SU-DHL-6 (cell line): ENCODE measurements around the gene CSTF2.

Source experiments
- H2AFZ ChIP-seq: fragments of 200-600 bp; sonication (generic); 2 replicates; pipeline ENCODE4 v1.6.1; 2014; ENCODE audit warnings: low read depth, mild to moderate bottlenecking, moderate library complexity, mixed read lengths, antibody characterized with exemption, low read length; ENCODE audit not compliant: severe bottlenecking
- H3F3A ChIP-seq: fragments of 200-600 bp; shearing (Covaris generic); 2 replicates; pipeline ENCODE4 v1.6.0; 2016; ENCODE audit warnings: antibody characterized with exemption, mild to moderate bottlenecking; ENCODE audit not compliant: insufficient read depth
- H3K27ac ChIP-seq: fragments of 200-600 bp; sonication (generic); 2 replicates; pipeline ENCODE4 v1.5.1; 2016; ENCODE audit warnings: low read depth, mild to moderate bottlenecking, low read length, moderate library complexity, mixed read lengths
- H3K27me3 ChIP-seq: fragments of 200-600 bp; sonication (generic), shearing (Covaris generic); 2 replicates; pipeline ENCODE4 v1.6.0; 2014; ENCODE audit warnings: mild to moderate bottlenecking, low read length
- H3K36me3 ChIP-seq: fragments of 200-600 bp; sonication (generic); 2 replicates; pipeline ENCODE4 v1.6.1; 2014; ENCODE audit warnings: mild to moderate bottlenecking, low read length, mixed read lengths
- H3K4me2 ChIP-seq: fragments of 300-600, 200-600 bp; shearing (Covaris generic), sonication (generic); 2 replicates; pipeline ENCODE4 v1.6.0; 2014; ENCODE audit warnings: low read length, low read depth, mild to moderate bottlenecking; ENCODE audit not compliant: poor library complexity, severe bottlenecking
- H3K4me3 ChIP-seq: fragments of 200-600 bp; sonication (generic); 2 replicates; pipeline ENCODE4 v1.5.1; 2014; ENCODE audit warnings: antibody characterized with exemption, low read length, mild to moderate bottlenecking, mixed read lengths; ENCODE audit not compliant: insufficient read depth, poor library complexity, severe bottlenecking
- H3K79me2 ChIP-seq: fragments of 200-600 bp; sonication (generic); 2 replicates; pipeline ENCODE4 v1.6.1; 2014; ENCODE audit warnings: mild to moderate bottlenecking, low read length, moderate library complexity; ENCODE audit not compliant: insufficient read depth
- H3K9ac ChIP-seq: fragments of 200-600 bp; sonication (generic); 2 replicates; pipeline ENCODE4 v1.7.0; 2014; ENCODE audit warnings: mild to moderate bottlenecking, low read length
- H3K9me2 ChIP-seq: fragments of 200-600 bp; sonication (generic); replicated peaks from 2 replicates; pipeline ENCODE4 v1.6.1; 2014; ENCODE audit warnings: low read length; ENCODE audit not compliant: insufficient read depth
- H3K9me3 ChIP-seq: fragments of 200-600 bp; sonication (generic); 2 replicates; pipeline ENCODE4 v1.6.1; 2014; ENCODE audit warnings: low read length, mixed read lengths; ENCODE audit not compliant: insufficient read depth
- H4K20me1 ChIP-seq: fragments of 200-600 bp; sonication (generic); 2 replicates; pipeline ENCODE4 v1.6.1; 2014; ENCODE audit warnings: low read depth, mild to moderate bottlenecking, antibody characterized with exemption, low read length, moderate library complexity, mixed read lengths
- EZH2phosphoT487 ChIP-seq: fragments of 200-600 bp; sonication (generic), shearing (Covaris generic); conservative IDR thresholded peaks from 2 replicates; pipeline ENCODE4 v1.6.1; 2018; ENCODE audit warnings: mild to moderate bottlenecking, antibody characterized with exemption, low read length, moderate library complexity, mixed read lengths
- TF ChIP-seq, protein P1 (sequence below): fragments of 200-600 bp; sonication (generic); IDR thresholded peaks from one replicate; pipeline ENCODE4 v1.5.1; 2017; ENCODE audit warnings: antibody characterized with exemption, mild to moderate bottlenecking, low read length, moderate library complexity; ENCODE audit not compliant: insufficient read depth, poor library complexity, severe bottlenecking

CSTF2 gene

DNA sequence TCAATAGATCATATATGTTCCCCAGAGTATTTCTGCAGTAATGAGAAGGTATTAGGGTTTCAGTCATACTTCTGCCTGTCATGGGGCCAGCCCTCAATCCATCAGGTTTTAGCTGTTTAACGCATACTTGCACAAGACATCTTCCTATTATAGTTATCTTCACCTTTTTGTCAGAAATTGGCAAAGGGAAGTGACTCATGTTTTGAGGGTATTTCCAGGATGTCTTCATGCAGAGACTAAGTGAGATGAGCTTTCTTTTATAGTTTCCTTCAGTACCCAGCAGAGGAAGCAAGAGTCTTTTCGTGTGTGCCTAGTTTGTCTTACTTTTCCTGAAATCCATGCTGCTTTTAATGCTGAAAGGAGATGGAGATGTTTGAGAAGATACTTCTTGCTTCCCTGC lies 9.5 kb downstream of the CSTF2 start:
- Histone ChIP-seq H3K27ac (no peak overlapping the region), H3K79me2 (no peaks in the 10 kb centered on the region), H3K27me3 (no peaks in the 10 kb centered on the region), H3K36me3 (no peaks in the 10 kb centered on the region; the same call in 1 of the 2 replicates), H3K9ac (no peak overlapping the region), H4K20me1 (no peaks in the 10 kb centered on the region), H2AFZ (no peak overlapping the region), H3K9me3 (no peaks in the 10 kb centered on the region), H3F3A (no peaks in the 10 kb centered on the region), H3K4me3 (no peak overlapping the region), H3K9me2 (no peaks in the 10 kb centered on the region), H3K4me2 (no peak overlapping the region)
- no peak for TF ChIP-seq EZH2phosphoT487
- TF ChIP-seq, protein P1, sequence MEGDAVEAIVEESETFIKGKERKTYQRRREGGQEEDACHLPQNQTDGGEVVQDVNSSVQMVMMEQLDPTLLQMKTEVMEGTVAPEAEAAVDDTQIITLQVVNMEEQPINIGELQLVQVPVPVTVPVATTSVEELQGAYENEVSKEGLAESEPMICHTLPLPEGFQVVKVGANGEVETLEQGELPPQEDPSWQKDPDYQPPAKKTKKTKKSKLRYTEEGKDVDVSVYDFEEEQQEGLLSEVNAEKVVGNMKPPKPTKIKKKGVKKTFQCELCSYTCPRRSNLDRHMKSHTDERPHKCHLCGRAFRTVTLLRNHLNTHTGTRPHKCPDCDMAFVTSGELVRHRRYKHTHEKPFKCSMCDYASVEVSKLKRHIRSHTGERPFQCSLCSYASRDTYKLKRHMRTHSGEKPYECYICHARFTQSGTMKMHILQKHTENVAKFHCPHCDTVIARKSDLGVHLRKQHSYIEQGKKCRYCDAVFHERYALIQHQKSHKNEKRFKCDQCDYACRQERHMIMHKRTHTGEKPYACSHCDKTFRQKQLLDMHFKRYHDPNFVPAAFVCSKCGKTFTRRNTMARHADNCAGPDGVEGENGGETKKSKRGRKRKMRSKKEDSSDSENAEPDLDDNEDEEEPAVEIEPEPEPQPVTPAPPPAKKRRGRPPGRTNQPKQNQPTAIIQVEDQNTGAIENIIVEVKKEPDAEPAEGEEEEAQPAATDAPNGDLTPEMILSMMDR = no peak

DNA sequence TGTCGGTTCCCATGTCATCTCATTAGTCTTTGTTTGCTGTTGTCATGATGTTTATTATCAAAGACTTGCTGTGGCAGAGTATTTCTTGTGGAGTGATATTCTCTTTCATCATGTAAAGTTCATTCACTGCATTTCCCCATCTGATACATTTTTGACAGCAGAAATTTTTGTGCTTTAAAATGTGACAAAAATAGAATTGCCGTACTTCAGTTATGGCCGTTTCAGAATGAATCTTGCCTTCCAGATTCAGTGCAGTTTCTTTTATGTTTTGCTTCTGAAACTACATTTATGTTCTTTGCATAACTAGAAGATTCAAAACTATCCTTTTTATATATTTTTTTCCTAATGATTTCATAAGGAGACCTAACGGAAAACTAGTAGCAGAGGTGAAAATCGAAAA lies 10.0 kb downstream of the CSTF2 start:
- TF ChIP-seq, protein P1 = no peak
- no peak for TF ChIP-seq EZH2phosphoT487
- Histone ChIP-seq H4K20me1 (no peaks in the 10 kb centered on the region), H3K79me2 (no peaks in the 10 kb centered on the region), H3K9me2 (no peaks in the 10 kb centered on the region), H3K9me3 (no peaks in the 10 kb centered on the region), H3K36me3 (no peaks in the 10 kb centered on the region; the same call in 1 of the 2 replicates), H2AFZ (no peak overlapping the region), H3K27me3 (no peaks in the 10 kb centered on the region), H3K4me3 (no peak overlapping the region), H3K4me2 (no peak overlapping the region), H3K27ac (no peak overlapping the region), H3K9ac (no peak overlapping the region), H3F3A (no peaks in the 10 kb centered on the region)

DNA sequence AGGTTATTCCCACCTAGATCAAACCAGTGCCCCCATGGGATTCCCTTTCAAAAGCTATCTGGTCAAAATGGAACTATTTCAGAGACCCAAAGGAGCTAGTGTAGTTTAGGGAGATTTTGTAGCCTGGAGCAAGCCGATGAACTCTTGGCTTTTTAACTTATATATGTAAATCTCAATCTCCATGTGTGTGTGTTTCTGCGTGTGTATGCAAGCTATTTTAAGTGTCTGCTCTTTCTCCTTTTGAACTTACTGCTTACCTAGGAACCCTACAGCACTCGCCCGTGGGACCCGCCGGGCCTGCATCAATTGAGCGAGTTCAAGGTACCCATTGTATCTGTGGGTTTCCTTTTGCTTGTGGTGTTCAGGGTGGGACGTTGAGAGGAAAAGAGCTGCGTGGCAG lies 10.4 kb downstream of the CSTF2 start:
- Histone ChIP-seq H3K9ac (no peak overlapping the region), H3K79me2 (no peaks in the 10 kb centered on the region), H3K27me3 (no peaks in the 10 kb centered on the region), H3K4me3 (no peak overlapping the region), H3K27ac (no peak overlapping the region), H2AFZ (no peak overlapping the region), H4K20me1 (no peaks in the 10 kb centered on the region), H3K36me3 (no peaks in the 10 kb centered on the region; the same call in 1 of the 2 replicates), H3K9me2 (no peaks in the 10 kb centered on the region), H3K4me2 (no peak overlapping the region), H3F3A (no peaks in the 10 kb centered on the region), H3K9me3 (no peaks in the 10 kb centered on the region)
- TF ChIP-seq, protein P1 = no peak
- TF ChIP-seq EZH2phosphoT487 = no peak
